BLaER1 treated with 17β-estradiol and CSF1 and Interleukin-3, amounts not matched to agents 10 nM and 100 nM (cell line): ENCODE data around the gene DGKI.

ENCODE experiments used
- H3K27ac ChIP-seq, 11 experiments: shearing (Covaris generic); formaldehyde crosslinking; 2 replicates each; pipeline ENCODE4 v1.8.1; 2022
- H3K27me3 ChIP-seq, 11 experiments: shearing (Covaris generic); formaldehyde crosslinking; 2 replicates each; pipeline ENCODE4 v1.8.1; 2022
- H3K36me3 ChIP-seq, 11 experiments: shearing (Covaris generic); formaldehyde crosslinking; 2 replicates each; pipeline ENCODE4 v1.8.1; 2022
- H3K4me1 ChIP-seq, 10 experiments: shearing (Covaris generic); formaldehyde crosslinking; 2 replicates each; pipeline ENCODE4 v1.8.1; 2022
- H3K4me2 ChIP-seq, 11 experiments: shearing (Covaris generic); formaldehyde crosslinking; 2 replicates each; pipeline ENCODE4 v1.8.1; 2022
- H3K4me3 ChIP-seq, 10 experiments: shearing (Covaris generic); formaldehyde crosslinking; 2 replicates each; pipeline ENCODE4 v1.8.1; 2022
- H3K9ac ChIP-seq, 11 experiments: shearing (Covaris generic); formaldehyde crosslinking; 2 replicates each; pipeline ENCODE4 v1.8.1; 2022
- H3K9me3 ChIP-seq, 11 experiments: shearing (Covaris generic); formaldehyde crosslinking; replicated peaks in 1 of 11; 2 replicates each; pipeline ENCODE4 v1.8.1; 2022
- H4K20me1 ChIP-seq, 11 experiments: shearing (Covaris generic); formaldehyde crosslinking; 2 replicates each; pipeline ENCODE4 v1.8.1; 2022
- Cebpa-rat ChIP-seq, 11 experiments: shearing (Covaris generic); IDR thresholded peaks; 2 replicates each; pipeline ENCODE4 v1.8.1; 2022

DGKI gene

GRCh38 chr7:137820156-137820555, 26.6 kb downstream of the DGKI start:
- H3K27me3 ChIP-seq: no peaks in the 10 kb centered on the region
- no peaks in the 10 kb centered on the region for H3K36me3 ChIP-seq
- H3K9me3 ChIP-seq: peaks cover 0 to 4% (median 0%) of the 10 kb centered on the region in 11 experiments; a peak in 1 of 22 replicates
- H3K4me1 ChIP-seq: peaks cover 15 to 53% (median 22%) of the 10 kb centered on the region in 10 experiments
- H3K9ac ChIP-seq: peak overlapping the region in 1 of 11 experiments; percentile 2; a peak in 1 of 22 replicates
- H3K4me3 ChIP-seq: no peak overlapping the region
- peak overlapping the region; percentile 23 to 57 (median 45); a peak in 19 of 22 replicates for H3K4me2 ChIP-seq
- no peak overlapping the region for H3K27ac ChIP-seq
- no peaks in the 10 kb centered on the region for H4K20me1 ChIP-seq
- TF ChIP-seq Cebpa-rat (IDR thresholded peaks at IDR 0.05): no peak

- Histone ChIP-seq H3K27ac (no peak overlapping the region), H3K9me3 (no peaks in the 10 kb centered on the region; a peak in 1 of 22 replicates), H3K9ac (no peak overlapping the region), H3K36me3 (no peaks in the 10 kb centered on the region), H3K27me3 (no peaks in the 10 kb centered on the region), H3K4me2 (no peak overlapping the region), H4K20me1 (no peaks in the 10 kb centered on the region), H3K4me3 (no peak overlapping the region), H3K4me1 (peaks cover 9 to 37% (median 15%) of the 10 kb centered on the region in 10 experiments)
- TF ChIP-seq Cebpa-rat (IDR thresholded peaks at IDR 0.05): no peak
Observed at GRCh38 chr7:137818036-137818435, 28.7 kb downstream of the DGKI start.

- H3K9ac ChIP-seq: no peak overlapping the region
- no peak overlapping the region for H3K27ac ChIP-seq
- H3K4me3 ChIP-seq: no peak overlapping the region
- H3K4me2 ChIP-seq: no peak overlapping the region
- H3K36me3 ChIP-seq: no peaks in the 10 kb centered on the region
- no peak for TF ChIP-seq Cebpa-rat (IDR thresholded peaks at IDR 0.05)
- H3K4me1 ChIP-seq: peaks cover 9 to 26% (median 14%) of the 10 kb centered on the region in 10 experiments; a peak in 19 of 20 replicates
- no peaks in the 10 kb centered on the region for H3K27me3 ChIP-seq
- H4K20me1 ChIP-seq: no peaks in the 10 kb centered on the region
- no peaks in the 10 kb centered on the region; a peak in 1 of 22 replicates for H3K9me3 ChIP-seq
Observed at GRCh38 chr7:137816696-137817320, 30.0 kb downstream of the DGKI start.

GRCh38 chr7:137813541-137813940, 33.2 kb downstream of the DGKI start:
- Histone ChIP-seq H3K27me3 (no peaks in the 10 kb centered on the region), H4K20me1 (no peaks in the 10 kb centered on the region), H3K4me1 (peaks cover 0 to 6% (median 0%) of the 10 kb centered on the region in 10 experiments; a peak in 2 of 20 replicates), H3K4me2 (no peak overlapping the region), H3K9me3 (no peaks in the 10 kb centered on the region), H3K36me3 (no peaks in the 10 kb centered on the region), H3K4me3 (no peak overlapping the region), H3K27ac (no peak overlapping the region), H3K9ac (no peak overlapping the region)
- no peak for TF ChIP-seq Cebpa-rat (IDR thresholded peaks at IDR 0.05)

- Histone ChIP-seq H3K36me3 (no peaks in the 10 kb centered on the region), H3K27me3 (no peaks in the 10 kb centered on the region), H3K9ac (no peak overlapping the region), H3K27ac (no peak overlapping the region), H3K4me2 (no peak overlapping the region), H4K20me1 (no peaks in the 10 kb centered on the region), H3K4me1 (peaks cover 0 to 6% (median 0%) of the 10 kb centered on the region in 10 experiments; a peak in 1 of 20 replicates), H3K4me3 (no peak overlapping the region), H3K9me3 (no peaks in the 10 kb centered on the region)
- no peak for TF ChIP-seq Cebpa-rat (IDR thresholded peaks at IDR 0.05)
Observed at GRCh38 chr7:137810248-137810647, 36.5 kb downstream of the DGKI start.

- TF ChIP-seq Cebpa-rat (IDR thresholded peaks at IDR 0.05): no peak
- H3K4me2 ChIP-seq: no peak overlapping the region
- H3K27ac ChIP-seq: no peak overlapping the region
- H3K4me3 ChIP-seq: no peak overlapping the region
- H3K4me1 ChIP-seq: peaks cover 0 to 15% (median 4%) of the 10 kb centered on the region in 10 experiments; a peak in 7 of 20 replicates
- no peaks in the 10 kb centered on the region for H3K27me3 ChIP-seq
- H3K9ac ChIP-seq: no peak overlapping the region
- no peaks in the 10 kb centered on the region for H3K9me3 ChIP-seq
- H4K20me1 ChIP-seq: no peaks in the 10 kb centered on the region
- H3K36me3 ChIP-seq: no peaks in the 10 kb centered on the region
Observed at GRCh38 chr7:137804836-137805235, 41.9 kb downstream of the DGKI start.

GRCh38 chr7:137801491-137801890, 45.3 kb downstream of the DGKI start:
- Histone ChIP-seq H3K36me3 (no peaks in the 10 kb centered on the region), H3K27me3 (no peaks in the 10 kb centered on the region), H4K20me1 (no peaks in the 10 kb centered on the region), H3K4me3 (no peak overlapping the region), H3K4me1 (peaks cover 0 to 15% (median 4%) of the 10 kb centered on the region in 10 experiments; a peak in 7 of 20 replicates), H3K9me3 (peaks cover 0 to 4% (median 0%) of the 10 kb centered on the region in 11 experiments; a peak in 1 of 22 replicates), H3K27ac (no peak overlapping the region), H3K9ac (no peak overlapping the region), H3K4me2 (no peak overlapping the region)
- TF ChIP-seq Cebpa-rat (IDR thresholded peaks at IDR 0.05): no peak

- H3K4me2 ChIP-seq: peak overlapping the region in 2 of 11 experiments; percentile 19 to 21; a peak in 1 of 22 replicates
- H3K9ac ChIP-seq: no peak overlapping the region
- peaks cover 0 to 15% (median 4%) of the 10 kb centered on the region in 10 experiments; a peak in 7 of 20 replicates for H3K4me1 ChIP-seq
- no peak for TF ChIP-seq Cebpa-rat (IDR thresholded peaks at IDR 0.05)
- no peaks in the 10 kb centered on the region for H3K27me3 ChIP-seq
- H3K36me3 ChIP-seq: no peaks in the 10 kb centered on the region
- H3K9me3 ChIP-seq: peaks cover 0 to 9% (median 3%) of the 10 kb centered on the region in 11 experiments; a peak in 4 of 22 replicates
- no peak overlapping the region for H3K27ac ChIP-seq
- no peaks in the 10 kb centered on the region for H4K20me1 ChIP-seq
- H3K4me3 ChIP-seq: no peak overlapping the region
Observed at GRCh38 chr7:137801003-137801402, 45.8 kb downstream of the DGKI start.

- Histone ChIP-seq H3K27ac (no peak overlapping the region), H3K4me1 (peaks cover 0 to 15% (median 4%) of the 10 kb centered on the region in 10 experiments; a peak in 7 of 20 replicates), H3K27me3 (no peaks in the 10 kb centered on the region), H3K4me3 (no peak overlapping the region), H4K20me1 (no peaks in the 10 kb centered on the region), H3K4me2 (no peak overlapping the region; a peak in 1 of 22 replicates), H3K9me3 (peaks cover 0 to 16% (median 7%) of the 10 kb centered on the region in 11 experiments; a peak in 6 of 22 replicates), H3K36me3 (no peaks in the 10 kb centered on the region), H3K9ac (no peak overlapping the region)
- no peak for TF ChIP-seq Cebpa-rat (IDR thresholded peaks at IDR 0.05)
Observed at GRCh38 chr7:137798073-137798763, 48.6 kb downstream of the DGKI start.
